Epithelial cell of esophagus (primary cell): ENCODE data around the gene CDH3.

Experiments used
- DNase-seq: peaks from one replicate; pipeline ENCODE4 v3.0.0; 2010; ENCODE audit warnings: low read depth
- H3K4me3 ChIP-seq: 2 replicates; pipeline ENCODE4 v1.5.1; 2011; ENCODE audit warnings: mild to moderate bottlenecking, low read length, control low read depth
- CTCF ChIP-seq: IDR thresholded peaks from 2 replicates; pipeline ENCODE4 v1.5.1; 2011; ENCODE audit warnings: low read depth, mild to moderate bottlenecking, low read length, control low read depth, inconsistent platforms; ENCODE audit not compliant: insufficient read depth; ENCODE audit errors: missing control alignments

The CDH3 gene

GRCh38 chr16:68733570-68733969 is 88.5 kb downstream of the CDH3 start:
- no peak overlapping the region for H3K4me3 ChIP-seq
- DNase-seq = no peak
- TF ChIP-seq CTCF = no peak

GRCh38 chr16:68734782-68735181 is 89.7 kb downstream of the CDH3 start:
- no peak for DNase-seq
- no peak overlapping the region for H3K4me3 ChIP-seq
- TF ChIP-seq CTCF = no peak

GRCh38 chr16:68736561-68736960 is 91.5 kb downstream of the CDH3 start:
- no peak for DNase-seq
- peak overlapping the region; percentile 87 for H3K4me3 ChIP-seq
- no peak for TF ChIP-seq CTCF

GRCh38 chr16:68737046-68737729 is 92.1 kb downstream of the CDH3 start, which contains the start of gene CDH1:
CDH1 (plus strand) TSS chr16:68737292; CDS start chr16:68737416, 124 bp downstream.
- peak; percentile 96 for DNase-seq

GRCh38 chr16:68737730-68738629 is 92.9 kb downstream of the CDH3 start:
- H3K4me3 ChIP-seq = peak overlapping the region; percentile 87
- peak; percentile 62 for DNase-seq
- TF ChIP-seq CTCF = no peak

More at GRCh38 chr16:68737046-68737729, 92.1 kb downstream of the CDH3 start, which contains the start of gene CDH1:
- peak within 1 kb of the TSS; percentile 87 for H3K4me3 ChIP-seq
- TF ChIP-seq CTCF = no peak

- H3K4me3 ChIP-seq = peak overlapping the region; percentile 26
- no peak for TF ChIP-seq CTCF
- DNase-seq = peak; percentile 56
Observed at GRCh38 chr16:68739964-68740627, 95.0 kb downstream of the CDH3 start.
